WTC11 (cell line): ENCODE measurements around the gene NPLOC4. TPM values are rescaled to one million over a fixed set of nuclear protein-coding genes. Genes with fewer than 3 reads are reported as not detected.

Source experiments
- ATAC-seq: fragments of 200-7000 bp; cut with Tn5 transposase; 2 replicates; pipeline ENCODE4 v1.10.0; 2021; ENCODE audit warnings: mild to moderate bottlenecking, moderate library complexity
- CTCF ChIA-PET: fragments of 300-600 bp; sonication (Branson Sonifier 250); formaldehyde crosslinking; loops from one replicate; lab custom pipeline; 2021; ENCODE audit warnings: antibody characterized with exemption; lab: Charles Lee
- POLR2A ChIA-PET: fragments of 350-600 bp; sonication (Branson Sonifier 250); formaldehyde crosslinking; loops from one replicate; lab custom pipeline; 2021; ENCODE audit warnings: antibody characterized with exemption; lab: Charles Lee
- DNase-seq: peaks from one replicate; pipeline ENCODE4 v3.0.0; 2021; ENCODE audit warnings: low spot score
- H3K27ac Mint-ChIP-seq: 2 replicates; pipeline ENCODE4 v1.8.0; 2021; ENCODE audit warnings: mixed read lengths
- H3K27me3 Mint-ChIP-seq: 2 replicates; pipeline ENCODE4 v1.8.0; 2021; ENCODE audit warnings: low read depth, mild to moderate bottlenecking, moderate library complexity, mixed read lengths
- H3K36me3 Mint-ChIP-seq: 2 replicates; pipeline ENCODE4 v1.8.0; 2021; ENCODE audit warnings: mixed read lengths
- H3K4me1 Mint-ChIP-seq: 2 replicates; pipeline ENCODE4 v1.8.0; 2022; ENCODE audit warnings: mixed read lengths
- H3K4me3 Mint-ChIP-seq: 2 replicates; pipeline ENCODE4 v1.8.0; 2021; ENCODE audit warnings: mild to moderate bottlenecking, moderate library complexity, mixed read lengths
- H3K9me3 Mint-ChIP-seq: 2 replicates; pipeline ENCODE4 v1.8.0; 2021; ENCODE audit warnings: mixed read lengths
- ERG ChIP-seq: fragments of 250-450 bp; sonication (Bioruptor Pico); IDR thresholded peaks from 2 replicates; pipeline ENCODE4 v1.8.0; 2021; ENCODE audit warnings: mild to moderate bottlenecking
- GABPB1 ChIP-seq: sonication (generic); formaldehyde crosslinking; IDR thresholded peaks from 2 replicates; pipeline ENCODE4 v1.8.1; 2023; ENCODE audit warnings: mild to moderate bottlenecking, missing genetic modification reagents
- GTF2I ChIP-seq: fragments of 250-450 bp; sonication (Bioruptor Pico); conservative IDR thresholded peaks from 2 replicates; pipeline ENCODE4 v1.4.0; 2021; ENCODE audit warnings: mild to moderate bottlenecking
- NR2C2 ChIP-seq: sonication (generic); formaldehyde crosslinking; IDR thresholded peaks from 2 replicates; pipeline ENCODE4 v1.8.0; 2022; ENCODE audit warnings: mild to moderate bottlenecking, missing genetic modification reagents
- RORB ChIP-seq: fragments of 250-450 bp; sonication (Bioruptor Pico); IDR thresholded peaks from 2 replicates; pipeline ENCODE4 v1.9.0; 2021; ENCODE audit warnings: mild to moderate bottlenecking
- ZBTB21 ChIP-seq: sonication (generic); formaldehyde crosslinking; IDR thresholded peaks from 2 replicates; pipeline ENCODE4 v1.8.1; 2023; ENCODE audit warnings: mild to moderate bottlenecking, missing genetic modification reagents, borderline replicate concordance
- total RNA-seq: library from RNA; stranded (reverse); gene quantifications from 3 replicates; pipeline ENCODE4 v1.2.3, GENCODE V29; 2021
- TF ChIP-seq, protein P1 (sequence below): fragments of 250-450 bp; sonication (Bioruptor Pico); IDR thresholded peaks from 2 replicates; pipeline ENCODE4 v1.9.0; 2021; ENCODE audit warnings: mild to moderate bottlenecking, borderline replicate concordance
- TF ChIP-seq, protein P2 (sequence below): sonication (generic); formaldehyde crosslinking; conservative IDR thresholded peaks from 2 replicates; pipeline ENCODE4 v1.8.1; 2022; ENCODE audit warnings: mild to moderate bottlenecking, missing genetic modification reagents
- TF ChIP-seq, protein P3 (sequence below): sonication (generic); formaldehyde crosslinking; IDR thresholded peaks from 2 replicates; pipeline ENCODE4 v1.8.0; 2022; ENCODE audit warnings: missing genetic modification reagents
- TF ChIP-seq, protein P4 (sequence below): sonication (generic); formaldehyde crosslinking; IDR thresholded peaks from 2 replicates; pipeline ENCODE4 v1.8.1; 2022; ENCODE audit warnings: mild to moderate bottlenecking, missing genetic modification reagents, moderate library complexity, borderline replicate concordance

NPLOC4 gene
- total RNA-seq, 1 experiment from 2014 or later: 83.5 TPM

DNA sequence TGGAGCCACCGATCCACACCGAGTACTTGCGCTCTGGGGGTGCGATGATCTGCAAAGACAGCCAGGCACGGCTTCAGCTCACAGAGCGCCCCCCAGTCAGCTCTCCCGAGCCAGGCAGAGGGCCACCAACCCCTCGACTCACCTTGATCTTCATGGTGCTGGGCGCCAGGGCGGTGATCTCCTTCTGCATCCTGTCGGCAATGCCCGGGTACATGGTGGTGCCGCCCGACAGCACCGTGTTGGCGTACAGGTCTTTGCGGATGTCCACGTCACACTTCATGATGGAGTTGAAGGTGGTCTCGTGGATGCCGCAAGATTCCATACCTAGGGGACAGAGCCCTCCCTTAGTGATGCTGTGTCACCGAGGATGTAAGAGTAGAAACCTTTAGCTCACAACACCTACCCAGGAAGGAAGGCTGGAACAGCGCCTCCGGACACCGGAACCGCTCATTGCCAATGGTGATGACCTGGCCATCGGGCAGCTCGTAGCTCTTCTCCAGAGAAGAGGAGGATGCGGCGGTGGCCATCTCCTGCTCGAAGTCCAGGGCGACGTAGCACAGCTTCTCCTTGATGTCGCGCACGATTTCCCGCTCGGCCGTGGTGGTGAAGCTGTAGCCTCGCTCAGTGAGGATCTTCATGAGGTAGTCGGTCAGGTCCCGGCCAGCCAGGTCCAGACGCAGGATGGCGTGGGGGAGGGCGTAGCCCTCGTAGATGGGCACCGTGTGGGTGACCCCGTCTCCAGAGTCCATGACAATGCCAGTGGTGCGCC, 125.9 kb downstream of the NPLOC4 start (continued):
- TF ChIP-seq, protein P1, sequence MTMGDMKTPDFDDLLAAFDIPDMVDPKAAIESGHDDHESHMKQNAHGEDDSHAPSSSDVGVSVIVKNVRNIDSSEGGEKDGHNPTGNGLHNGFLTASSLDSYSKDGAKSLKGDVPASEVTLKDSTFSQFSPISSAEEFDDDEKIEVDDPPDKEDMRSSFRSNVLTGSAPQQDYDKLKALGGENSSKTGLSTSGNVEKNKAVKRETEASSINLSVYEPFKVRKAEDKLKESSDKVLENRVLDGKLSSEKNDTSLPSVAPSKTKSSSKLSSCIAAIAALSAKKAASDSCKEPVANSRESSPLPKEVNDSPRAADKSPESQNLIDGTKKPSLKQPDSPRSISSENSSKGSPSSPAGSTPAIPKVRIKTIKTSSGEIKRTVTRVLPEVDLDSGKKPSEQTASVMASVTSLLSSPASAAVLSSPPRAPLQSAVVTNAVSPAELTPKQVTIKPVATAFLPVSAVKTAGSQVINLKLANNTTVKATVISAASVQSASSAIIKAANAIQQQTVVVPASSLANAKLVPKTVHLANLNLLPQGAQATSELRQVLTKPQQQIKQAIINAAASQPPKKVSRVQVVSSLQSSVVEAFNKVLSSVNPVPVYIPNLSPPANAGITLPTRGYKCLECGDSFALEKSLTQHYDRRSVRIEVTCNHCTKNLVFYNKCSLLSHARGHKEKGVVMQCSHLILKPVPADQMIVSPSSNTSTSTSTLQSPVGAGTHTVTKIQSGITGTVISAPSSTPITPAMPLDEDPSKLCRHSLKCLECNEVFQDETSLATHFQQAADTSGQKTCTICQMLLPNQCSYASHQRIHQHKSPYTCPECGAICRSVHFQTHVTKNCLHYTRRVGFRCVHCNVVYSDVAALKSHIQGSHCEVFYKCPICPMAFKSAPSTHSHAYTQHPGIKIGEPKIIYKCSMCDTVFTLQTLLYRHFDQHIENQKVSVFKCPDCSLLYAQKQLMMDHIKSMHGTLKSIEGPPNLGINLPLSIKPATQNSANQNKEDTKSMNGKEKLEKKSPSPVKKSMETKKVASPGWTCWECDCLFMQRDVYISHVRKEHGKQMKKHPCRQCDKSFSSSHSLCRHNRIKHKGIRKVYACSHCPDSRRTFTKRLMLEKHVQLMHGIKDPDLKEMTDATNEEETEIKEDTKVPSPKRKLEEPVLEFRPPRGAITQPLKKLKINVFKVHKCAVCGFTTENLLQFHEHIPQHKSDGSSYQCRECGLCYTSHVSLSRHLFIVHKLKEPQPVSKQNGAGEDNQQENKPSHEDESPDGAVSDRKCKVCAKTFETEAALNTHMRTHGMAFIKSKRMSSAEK (CRISPR knock-in tag): no peak
- TF ChIP-seq, protein P2, sequence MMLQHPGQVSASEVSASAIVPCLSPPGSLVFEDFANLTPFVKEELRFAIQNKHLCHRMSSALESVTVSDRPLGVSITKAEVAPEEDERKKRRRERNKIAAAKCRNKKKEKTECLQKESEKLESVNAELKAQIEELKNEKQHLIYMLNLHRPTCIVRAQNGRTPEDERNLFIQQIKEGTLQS (CRISPR knock-in tag): peak; percentile 54; the same call in 1 of the 2 replicates
- TF ChIP-seq RORB (CRISPR knock-in tag) (no peak), GABPB1 (CRISPR knock-in tag) (no peak), ERG (CRISPR knock-in tag) (no peak)
- TF ChIP-seq, all 79 proteins: peak for 6

DNA sequence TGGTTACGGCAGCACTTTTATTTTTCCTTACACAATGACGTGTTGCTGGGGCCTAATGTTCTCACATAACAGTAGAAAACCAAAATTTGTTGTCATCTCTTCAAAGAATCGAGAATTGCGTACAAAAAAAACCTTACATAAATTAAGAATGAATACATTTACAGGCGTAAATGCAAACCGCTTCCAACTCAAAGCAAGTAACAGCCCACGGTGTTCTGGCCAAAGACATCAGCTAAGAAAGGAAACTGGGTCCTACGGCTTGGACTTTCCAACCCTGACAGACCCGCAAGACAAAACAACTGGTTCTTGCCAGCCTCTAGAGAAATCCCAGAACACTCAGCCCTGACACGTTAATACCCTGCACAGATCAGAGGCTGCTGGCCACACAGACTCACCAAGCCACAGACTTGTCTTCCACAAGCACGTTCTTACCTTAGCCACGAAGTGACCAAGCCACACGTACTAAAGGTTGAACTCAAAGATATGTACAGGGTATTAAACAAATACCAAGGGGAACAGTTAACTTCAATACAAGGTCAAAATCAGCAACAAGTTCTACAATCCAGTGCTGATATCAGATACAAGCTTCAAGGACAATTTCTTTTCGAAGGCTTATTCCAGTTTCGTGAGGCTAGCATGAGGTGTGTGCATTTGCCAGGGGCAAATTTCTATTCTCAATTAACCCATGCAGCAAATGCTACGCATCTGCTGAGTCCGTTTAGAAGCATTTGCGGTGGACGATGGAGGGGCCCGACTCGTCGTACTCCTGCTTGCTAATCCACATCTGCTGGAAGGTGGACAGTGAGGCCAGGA, 126.7 kb downstream of the NPLOC4 start:
- Mint-ChIP-seq H3K36me3 (peaks cover 38% of the 10 kb centered on the region), H3K27ac (peak overlapping the region; percentile 94), H3K9me3 (peaks cover 4% of the 10 kb centered on the region; the same call in 1 of the 2 replicates), H3K27me3 (peaks cover 10% of the 10 kb centered on the region), H3K4me3 (peak overlapping the region; percentile 99), H3K4me1 (peaks cover 28% of the 10 kb centered on the region)
- ChIA-PET CTCF (interaction anchor here (0.8 to 4.1 kb wide), 4 partner anchors 8 to 255 kb away, joined by 3 to 22 read pairs (median 14); no protein-coding TSS in a partner anchor), POLR2A (interaction anchor here (0.9 to 3.0 kb wide), 2 partner anchors 19 to 113 kb away, joined by 5 to 38 read pairs; no protein-coding TSS in a partner anchor)
- no peak for ATAC-seq
- no peak for DNase-seq
- TF ChIP-seq NR2C2 (CRISPR knock-in tag): no peak
- TF ChIP-seq, protein P3, sequence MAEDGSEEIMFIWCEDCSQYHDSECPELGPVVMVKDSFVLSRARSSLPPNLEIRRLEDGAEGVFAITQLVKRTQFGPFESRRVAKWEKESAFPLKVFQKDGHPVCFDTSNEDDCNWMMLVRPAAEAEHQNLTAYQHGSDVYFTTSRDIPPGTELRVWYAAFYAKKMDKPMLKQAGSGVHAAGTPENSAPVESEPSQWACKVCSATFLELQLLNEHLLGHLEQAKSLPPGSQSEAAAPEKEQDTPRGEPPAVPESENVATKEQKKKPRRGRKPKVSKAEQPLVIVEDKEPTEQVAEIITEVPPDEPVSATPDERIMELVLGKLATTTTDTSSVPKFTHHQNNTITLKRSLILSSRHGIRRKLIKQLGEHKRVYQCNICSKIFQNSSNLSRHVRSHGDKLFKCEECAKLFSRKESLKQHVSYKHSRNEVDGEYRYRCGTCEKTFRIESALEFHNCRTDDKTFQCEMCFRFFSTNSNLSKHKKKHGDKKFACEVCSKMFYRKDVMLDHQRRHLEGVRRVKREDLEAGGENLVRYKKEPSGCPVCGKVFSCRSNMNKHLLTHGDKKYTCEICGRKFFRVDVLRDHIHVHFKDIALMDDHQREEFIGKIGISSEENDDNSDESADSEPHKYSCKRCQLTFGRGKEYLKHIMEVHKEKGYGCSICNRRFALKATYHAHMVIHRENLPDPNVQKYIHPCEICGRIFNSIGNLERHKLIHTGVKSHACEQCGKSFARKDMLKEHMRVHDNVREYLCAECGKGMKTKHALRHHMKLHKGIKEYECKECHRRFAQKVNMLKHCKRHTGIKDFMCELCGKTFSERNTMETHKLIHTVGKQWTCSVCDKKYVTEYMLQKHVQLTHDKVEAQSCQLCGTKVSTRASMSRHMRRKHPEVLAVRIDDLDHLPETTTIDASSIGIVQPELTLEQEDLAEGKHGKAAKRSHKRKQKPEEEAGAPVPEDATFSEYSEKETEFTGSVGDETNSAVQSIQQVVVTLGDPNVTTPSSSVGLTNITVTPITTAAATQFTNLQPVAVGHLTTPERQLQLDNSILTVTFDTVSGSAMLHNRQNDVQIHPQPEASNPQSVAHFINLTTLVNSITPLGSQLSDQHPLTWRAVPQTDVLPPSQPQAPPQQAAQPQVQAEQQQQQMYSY (CRISPR knock-in tag): no peak
- TF ChIP-seq, protein P4, sequence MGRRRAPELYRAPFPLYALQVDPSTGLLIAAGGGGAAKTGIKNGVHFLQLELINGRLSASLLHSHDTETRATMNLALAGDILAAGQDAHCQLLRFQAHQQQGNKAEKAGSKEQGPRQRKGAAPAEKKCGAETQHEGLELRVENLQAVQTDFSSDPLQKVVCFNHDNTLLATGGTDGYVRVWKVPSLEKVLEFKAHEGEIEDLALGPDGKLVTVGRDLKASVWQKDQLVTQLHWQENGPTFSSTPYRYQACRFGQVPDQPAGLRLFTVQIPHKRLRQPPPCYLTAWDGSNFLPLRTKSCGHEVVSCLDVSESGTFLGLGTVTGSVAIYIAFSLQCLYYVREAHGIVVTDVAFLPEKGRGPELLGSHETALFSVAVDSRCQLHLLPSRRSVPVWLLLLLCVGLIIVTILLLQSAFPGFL: no peak
- TF ChIP-seq ERG (CRISPR knock-in tag): 0 out of 2 replicates have a peak, but pooled peaks have one; percentile 42
- no peak for TF ChIP-seq ZBTB21 (CRISPR knock-in tag)
- no peak for TF ChIP-seq GTF2I (CRISPR knock-in tag)
